Urothelium cell line (cell line): ENCODE measurements around the gene FCHSD2.
"Not testable (repeated sequence)": the region's sequence is repeated elsewhere in the genome, so short reads cannot be mapped to it uniquely, and the experiment has no call there.

Experiments
- DNase-seq: peaks from one replicate; pipeline ENCODE4 v3.0.0; 2011; ENCODE audit warnings: low spot score, mixed read lengths
- FAIRE-seq: peaks from 2 replicates; lab custom pipeline; 2011; peaks lifted over from hg19 to GRCh38; lab: Jason Lieb, UNC

FCHSD2 gene

DNA sequence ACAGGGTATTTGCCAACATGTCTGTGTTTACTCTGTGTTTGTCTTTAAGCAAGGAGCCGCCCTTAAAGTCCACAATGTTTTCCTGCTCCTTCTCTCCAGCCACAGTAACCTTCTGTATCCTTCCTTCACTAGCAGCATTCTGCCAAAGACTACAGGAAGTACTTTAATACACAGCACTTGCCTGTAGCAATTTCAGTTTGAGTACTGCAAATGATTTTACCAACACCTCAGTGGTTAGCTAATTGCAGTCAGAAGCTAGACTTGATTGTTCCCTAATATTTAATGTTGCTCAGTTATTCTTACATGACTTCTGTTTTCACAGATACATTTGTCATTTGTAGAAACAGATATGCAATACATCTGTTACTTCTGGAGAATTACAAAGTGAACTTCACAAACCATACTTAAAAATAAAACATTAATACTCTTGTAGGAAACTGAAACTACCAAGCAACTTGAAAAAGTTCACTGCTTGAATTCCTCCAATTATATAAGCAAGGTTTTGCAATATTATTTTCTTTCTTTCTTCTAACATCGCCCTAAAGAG, 69.1 kb downstream of the FCHSD2 start:
- no peak for DNase-seq
- FAIRE-seq = no peak

GRCh38 chr11:73070653-73071052, 71.5 kb downstream of the FCHSD2 start:
- FAIRE-seq (no peak), DNase-seq (no peak)

- not testable (repeated sequence) for FAIRE-seq, DNase-seq
Measured at GRCh38 chr11:73061857-73062424, 80.2 kb downstream of the FCHSD2 start.

- not testable (repeated sequence) for DNase-seq, FAIRE-seq
Measured at GRCh38 chr11:73061434-73061833, 80.7 kb downstream of the FCHSD2 start.

DNA sequence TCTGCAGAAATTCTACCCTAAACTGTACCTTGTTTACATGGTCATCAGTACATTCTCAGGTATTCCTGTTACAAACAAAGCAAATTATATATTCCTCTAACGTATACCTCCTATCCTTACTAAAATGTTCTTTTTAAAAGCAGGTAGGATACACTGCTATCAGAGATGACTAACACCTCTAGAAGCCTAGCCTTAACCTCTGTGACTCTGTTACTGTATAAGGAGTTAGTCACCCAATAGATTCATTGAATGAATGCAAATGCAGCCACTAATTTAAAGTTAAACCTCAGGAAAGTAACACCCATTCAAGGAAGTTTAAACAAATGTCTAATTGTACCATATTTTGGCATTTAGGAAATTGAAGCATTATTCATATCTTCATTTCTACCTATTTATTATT, 82.2 kb downstream of the FCHSD2 start:
- FAIRE-seq (no peak), DNase-seq (no peak)

DNA sequence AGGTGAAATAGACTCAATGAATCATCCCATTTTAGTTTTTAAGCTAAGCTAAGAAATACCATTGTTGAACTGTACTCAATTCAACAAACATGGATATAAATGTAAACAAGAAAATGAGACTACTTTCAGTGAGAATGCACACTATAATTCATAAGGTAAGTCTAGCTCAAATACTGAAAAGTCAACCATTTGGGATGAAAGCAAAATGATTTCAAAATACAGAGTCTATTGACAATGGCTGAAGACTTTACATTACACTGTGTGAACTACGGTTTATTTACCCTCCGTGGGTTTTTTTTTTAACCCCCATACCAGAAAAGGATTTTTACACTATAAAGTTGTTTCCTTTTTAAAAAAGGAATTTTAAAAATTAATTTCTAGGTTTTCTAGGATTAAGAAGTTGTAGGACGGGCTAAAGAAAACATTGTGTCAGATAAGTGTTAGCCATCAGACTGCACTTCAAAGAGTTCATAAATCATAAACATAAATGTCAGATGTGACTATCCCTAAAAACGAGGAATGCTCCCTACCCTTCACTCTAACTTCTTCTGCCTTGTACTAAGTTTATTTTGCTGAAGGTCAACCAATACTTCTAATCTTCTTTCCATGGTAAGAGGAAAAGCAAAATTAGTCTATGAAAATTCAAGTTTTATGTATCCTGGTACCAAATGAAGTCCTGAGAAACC, 83.0 kb downstream of the FCHSD2 start:
- no peak for FAIRE-seq

DNA sequence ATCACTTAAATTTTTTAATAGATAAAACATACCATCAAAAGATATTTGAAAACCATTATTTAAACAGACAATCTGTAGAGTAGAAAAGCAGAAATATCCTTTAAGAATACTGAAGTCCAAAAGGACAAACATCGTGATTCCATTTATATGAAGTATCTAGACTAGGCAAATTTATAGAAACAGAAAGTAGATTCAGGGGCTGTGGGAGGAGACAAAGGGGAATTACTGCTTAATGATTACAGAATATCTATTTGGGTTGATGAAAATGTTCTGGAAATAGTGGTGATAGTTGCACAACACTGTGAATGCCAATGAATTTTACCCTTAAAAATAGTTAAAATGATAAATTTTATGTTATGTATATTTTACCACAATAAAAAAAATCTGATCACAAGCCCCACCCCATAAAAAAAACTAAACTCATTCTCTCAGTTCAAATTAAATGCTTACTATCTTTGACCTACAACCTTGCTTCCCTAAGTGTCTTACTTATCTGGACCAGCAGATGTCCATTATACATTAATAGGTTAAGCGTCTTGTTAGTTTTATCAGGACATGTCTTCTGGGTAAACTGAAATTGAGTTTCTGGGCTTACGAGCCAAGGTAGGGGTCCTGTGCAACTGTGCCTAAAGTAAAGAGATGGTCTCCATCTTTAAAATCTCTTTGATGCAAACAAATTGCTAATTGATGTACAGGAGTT, 86.3 kb downstream of the FCHSD2 start:
- DNase-seq (no peak), FAIRE-seq (no peak)

More for the DNA sequence above, 83.0 kb downstream of the FCHSD2 start:
- DNase-seq = no peak

GRCh38 chr11:73055002-73055401, 87.1 kb downstream of the FCHSD2 start:
- DNase-seq (no peak), FAIRE-seq (no peak)

DNA sequence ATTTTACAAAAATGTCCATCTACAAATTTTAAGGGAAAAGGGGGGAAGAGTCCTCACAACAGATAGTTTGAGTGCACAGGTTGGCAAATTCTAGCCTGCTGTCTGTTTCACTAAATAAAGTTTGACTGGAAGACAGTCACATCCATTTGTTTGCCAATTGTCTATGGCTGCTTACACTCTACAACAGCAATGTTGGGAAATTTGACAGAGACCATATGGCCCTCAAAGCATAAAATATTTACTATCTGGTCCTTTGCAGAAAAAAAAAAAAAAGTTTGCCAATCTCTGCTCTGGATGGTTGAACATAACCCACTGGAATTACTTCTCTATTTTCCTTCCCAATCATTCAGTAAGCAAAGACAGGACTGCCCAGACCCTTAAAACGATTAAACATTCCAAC, 88.2 kb downstream of the FCHSD2 start:
- no peak for FAIRE-seq
- DNase-seq = no peak

- DNase-seq = no peak
- FAIRE-seq = no peak
Measured at GRCh38 chr11:73048446-73048845, 93.7 kb downstream of the FCHSD2 start.

DNA sequence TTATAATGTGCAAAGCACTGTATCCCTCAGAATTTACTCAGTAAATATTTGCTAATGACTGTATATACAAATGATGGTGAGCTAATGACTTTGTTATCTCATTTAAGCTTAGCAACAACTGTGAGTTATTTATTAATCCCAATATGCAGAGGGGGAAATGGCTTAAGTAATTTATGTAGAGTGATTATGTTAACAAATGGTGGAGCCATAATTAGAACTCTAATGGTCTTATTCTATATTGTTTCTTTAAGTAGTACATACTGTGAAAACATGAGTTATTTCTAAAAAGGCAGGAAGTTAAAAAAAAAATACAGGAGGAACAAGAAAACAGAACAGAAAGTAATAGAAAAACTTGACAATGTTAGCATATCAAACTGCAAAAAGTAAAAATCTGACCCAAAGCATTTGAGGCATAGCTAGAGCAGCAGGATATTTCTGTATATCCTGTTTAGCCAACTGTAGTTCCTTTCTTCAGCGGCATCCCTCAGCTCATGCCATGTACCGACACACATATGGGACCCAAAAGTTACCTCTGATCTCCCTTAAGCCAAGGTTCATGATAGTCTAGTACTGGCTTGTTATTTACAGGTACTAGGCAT, 94.2 kb downstream of the FCHSD2 start:
- DNase-seq = no peak
- no peak for FAIRE-seq

- FAIRE-seq (no peak), DNase-seq (no peak)
Measured at GRCh38 chr11:73040046-73040445, 102.1 kb downstream of the FCHSD2 start.

DNA sequence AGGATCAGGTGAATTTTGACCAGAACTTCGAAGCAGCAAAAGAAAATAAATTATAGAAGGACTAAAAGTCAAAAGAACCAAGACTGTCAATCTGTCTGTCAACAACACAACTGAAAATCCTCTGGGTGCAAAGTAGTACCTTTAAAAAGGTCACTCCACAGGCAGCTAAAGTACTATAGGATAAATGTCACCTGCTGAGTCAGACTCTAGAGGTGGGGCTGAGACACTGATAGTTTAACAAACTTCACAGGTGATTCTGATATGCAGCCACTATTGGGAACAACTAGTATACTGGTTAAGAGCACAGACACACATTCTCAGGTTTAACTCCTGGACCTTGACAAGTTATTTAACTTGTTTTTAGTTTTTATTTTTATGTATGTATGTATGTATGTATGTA, 107.3 kb downstream of the FCHSD2 start:
- FAIRE-seq = no peak

GRCh38 chr11:73034331-73034730, 107.8 kb downstream of the FCHSD2 start:
- DNase-seq (no peak), FAIRE-seq (no peak)

More for the DNA sequence above, 107.3 kb downstream of the FCHSD2 start:
- DNase-seq = no peak

DNA sequence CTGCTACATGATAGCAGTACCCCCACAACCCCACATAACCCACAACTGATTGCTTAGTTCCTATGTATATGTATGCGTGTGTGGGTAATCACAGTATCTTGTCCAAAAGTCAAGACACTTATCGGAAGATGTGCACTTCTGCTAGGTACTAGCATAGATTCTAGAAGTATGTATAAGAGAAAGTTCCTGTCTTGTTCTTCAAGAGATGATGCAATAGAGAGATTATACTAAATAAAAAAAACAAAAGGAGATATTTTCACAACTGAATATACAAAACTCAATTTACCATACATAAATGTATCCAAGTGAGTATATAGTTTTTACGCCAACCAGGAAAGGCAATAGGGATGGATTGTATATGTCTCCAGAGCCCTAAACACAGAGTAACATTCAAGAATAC, 112.0 kb downstream of the FCHSD2 start:
- FAIRE-seq = no peak

DNA sequence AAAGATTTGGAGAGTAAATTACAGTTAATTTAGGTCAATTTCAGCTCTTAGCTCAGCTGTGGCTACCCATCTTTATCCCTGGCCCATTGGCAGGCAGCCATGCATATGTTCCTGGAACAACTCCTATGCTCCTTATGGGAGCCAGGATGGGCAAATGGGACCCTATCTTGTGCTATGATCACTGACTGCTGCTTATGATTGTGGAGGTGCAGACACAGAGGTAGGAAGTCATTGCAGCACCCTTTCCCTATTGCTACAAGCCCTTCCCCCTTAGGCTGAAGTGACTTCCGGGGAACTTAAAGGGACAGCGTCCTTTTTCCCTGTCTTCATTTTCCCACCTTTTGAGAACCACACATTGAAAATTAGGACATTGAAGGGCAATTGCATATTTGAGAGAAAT, 112.7 kb downstream of the FCHSD2 start:
- DNase-seq (no peak), FAIRE-seq (no peak)

More for the DNA sequence above, 112.0 kb downstream of the FCHSD2 start:
- no peak for DNase-seq

DNA sequence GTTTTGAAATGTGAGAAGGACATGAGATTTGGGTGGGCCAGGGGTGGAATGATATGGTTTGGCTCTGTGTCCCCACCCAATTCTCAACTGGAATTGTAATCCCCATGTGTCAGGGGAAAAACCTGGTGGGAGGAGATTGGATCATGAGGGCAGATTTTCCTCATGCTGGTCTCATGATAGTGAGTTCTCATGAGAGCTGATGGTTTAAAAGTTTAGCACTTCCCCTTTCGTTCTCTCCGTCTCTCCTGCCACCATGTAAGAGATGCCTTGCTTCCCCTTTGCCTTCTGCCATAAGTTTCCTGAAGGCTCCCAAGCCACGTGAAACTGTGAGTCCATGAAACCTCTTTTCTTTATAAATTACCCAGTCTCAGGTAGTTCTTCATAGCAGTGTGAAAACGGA, 113.5 kb downstream of the FCHSD2 start:
- FAIRE-seq = no peak
- no peak for DNase-seq

DNA sequence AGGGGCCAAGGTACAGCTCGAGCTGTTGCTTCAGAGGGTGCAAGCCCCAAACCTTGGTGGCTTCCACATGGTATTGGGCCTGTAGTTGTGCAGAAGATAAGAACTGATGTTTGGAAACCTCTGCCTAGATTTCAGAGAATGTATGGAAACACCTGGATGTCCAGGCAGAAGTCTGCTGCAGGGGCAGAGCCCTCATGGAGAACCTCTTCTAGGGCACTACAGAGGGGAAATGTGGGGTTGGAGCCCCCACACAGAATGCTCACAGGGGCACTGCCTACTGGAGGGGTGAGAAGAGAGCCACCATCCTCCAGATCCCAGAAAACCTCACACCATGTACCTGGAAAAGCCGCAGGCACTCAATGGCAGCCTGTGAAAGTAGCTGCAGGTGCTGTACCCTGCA, 114.3 kb downstream of the FCHSD2 start:
- not testable (repeated sequence) for DNase-seq, FAIRE-seq

DNA sequence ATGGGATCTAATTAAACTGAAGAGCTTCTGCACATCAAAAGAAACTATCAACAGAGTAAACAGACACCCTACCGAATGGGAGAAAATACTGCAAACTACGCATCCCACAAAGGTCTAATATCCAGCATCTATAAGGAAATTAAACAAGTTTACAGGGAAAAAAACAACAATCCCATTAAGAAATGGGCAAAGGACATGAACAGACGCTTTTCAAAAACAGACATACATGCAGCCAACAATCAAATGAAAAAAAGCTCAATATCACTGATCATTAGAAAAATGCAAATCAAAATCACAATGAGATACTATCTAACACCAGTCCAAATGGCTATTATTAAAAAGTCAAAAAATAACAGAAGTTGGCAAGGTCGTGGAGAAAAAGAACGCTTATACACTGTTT, 117.5 kb downstream of the FCHSD2 start:
- DNase-seq (no peak), FAIRE-seq (no peak)

DNA sequence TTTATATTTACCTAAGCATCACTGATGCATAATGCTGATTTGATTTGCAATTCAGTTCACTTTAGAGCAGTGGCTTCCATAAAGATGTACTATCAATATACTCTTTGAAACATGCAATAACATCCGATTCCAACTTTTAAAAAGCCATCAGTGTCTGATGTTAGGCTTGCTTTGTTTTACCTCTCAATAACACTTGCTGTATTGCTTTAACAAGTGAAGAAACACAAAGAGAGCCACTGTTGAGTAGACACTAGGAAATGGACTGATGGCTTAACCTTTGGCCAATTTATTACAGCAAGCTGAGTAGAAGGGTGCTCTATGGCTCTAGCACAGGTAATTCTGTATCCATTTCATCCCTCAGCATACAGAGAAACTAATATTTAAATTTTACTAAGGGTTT, 122.1 kb downstream of the FCHSD2 start:
- DNase-seq (no peak), FAIRE-seq (no peak)

DNA sequence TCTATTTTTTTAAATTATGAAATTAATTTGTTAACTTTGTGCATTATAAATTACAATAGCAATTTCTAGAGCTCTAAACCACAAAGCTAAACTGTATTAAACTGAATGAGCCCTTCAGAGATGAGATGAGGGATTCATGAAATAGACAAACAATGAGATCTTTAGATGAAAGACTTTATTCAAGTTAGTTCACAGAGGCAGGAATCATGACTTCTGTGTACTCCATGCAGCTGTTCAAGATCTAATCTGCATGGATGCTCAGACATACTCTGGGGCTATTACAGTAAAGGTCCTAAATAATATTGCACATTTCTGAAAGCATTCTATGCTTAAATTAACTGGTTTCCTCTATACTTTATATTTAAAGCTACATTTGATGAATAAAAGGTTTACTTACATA, 122.7 kb downstream of the FCHSD2 start:
- no peak for FAIRE-seq
- DNase-seq = no peak
